NK-92 treated with Interleukin-12 subunit alpha and Interleukin-12 subunit beta, amount 100 ng/mL, for 24 hours (cell line): Measurements from ENCODE around the gene CDK5RAP2.
"Not testable (repeated sequence)": the region's sequence is repeated elsewhere in the genome, so short reads cannot be mapped to it uniquely, and the experiment has no call there.

Experiments
- DNase-seq: peaks from one replicate; lab custom pipeline; 2025; lab: John Stamatoyannopoulos, UW

Gene CDK5RAP2

GRCh38 chr9:120513825-120514396 is 66.1 kb downstream of the CDK5RAP2 start:
- no peak for DNase-seq

DNA sequence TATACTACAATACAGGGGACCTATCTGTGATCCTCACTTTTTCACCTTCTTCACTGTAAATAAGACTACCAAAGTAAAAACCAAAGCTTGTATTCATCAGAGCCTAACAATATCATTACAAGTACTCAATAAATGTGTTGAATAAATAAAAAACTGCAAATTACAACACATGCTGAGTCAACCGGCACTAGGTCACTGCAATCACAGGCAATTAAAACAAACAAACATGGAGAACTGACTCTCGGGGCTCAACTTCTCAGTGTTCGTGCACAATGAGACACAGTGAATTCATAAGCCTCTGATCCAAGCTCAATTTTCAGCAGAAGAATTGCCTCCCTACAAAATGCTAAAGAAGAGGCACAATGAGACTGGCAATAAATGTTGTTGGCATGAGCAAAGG is 69.2 kb downstream of the CDK5RAP2 start:
- no peak for DNase-seq

GRCh38 chr9:120507936-120508510 is 71.9 kb downstream of the CDK5RAP2 start:
- no peak for DNase-seq

DNA sequence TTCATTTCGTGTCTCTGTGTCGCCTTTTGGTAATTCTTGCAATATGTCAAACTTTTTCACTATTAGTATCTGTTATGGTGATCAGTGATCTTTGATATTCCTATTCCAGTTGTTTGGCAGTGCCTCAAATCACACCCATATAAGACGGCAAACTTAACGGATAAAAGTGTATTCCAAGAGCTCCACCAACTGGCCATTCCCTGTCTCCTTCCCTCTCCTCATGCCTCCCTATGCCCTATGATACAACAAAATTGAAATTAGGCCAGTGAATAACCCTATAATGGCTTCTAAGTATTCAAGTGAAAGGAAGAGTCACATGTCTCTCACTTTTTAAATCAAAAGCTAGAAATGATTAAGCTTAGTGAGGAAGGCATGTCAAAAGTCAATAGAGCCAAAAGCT is 74.8 kb downstream of the CDK5RAP2 start:
- DNase-seq = no peak

GRCh38 chr9:120500733-120501132 is 79.2 kb downstream of the CDK5RAP2 start:
- DNase-seq = no peak

GRCh38 chr9:120497865-120498264 is 82.1 kb downstream of the CDK5RAP2 start:
- DNase-seq = not testable (repeated sequence)

- DNase-seq = not testable (repeated sequence)
These were observed 83.5 kb downstream of the CDK5RAP2 start for GRCh38 chr9:120496438-120496837.

DNA sequence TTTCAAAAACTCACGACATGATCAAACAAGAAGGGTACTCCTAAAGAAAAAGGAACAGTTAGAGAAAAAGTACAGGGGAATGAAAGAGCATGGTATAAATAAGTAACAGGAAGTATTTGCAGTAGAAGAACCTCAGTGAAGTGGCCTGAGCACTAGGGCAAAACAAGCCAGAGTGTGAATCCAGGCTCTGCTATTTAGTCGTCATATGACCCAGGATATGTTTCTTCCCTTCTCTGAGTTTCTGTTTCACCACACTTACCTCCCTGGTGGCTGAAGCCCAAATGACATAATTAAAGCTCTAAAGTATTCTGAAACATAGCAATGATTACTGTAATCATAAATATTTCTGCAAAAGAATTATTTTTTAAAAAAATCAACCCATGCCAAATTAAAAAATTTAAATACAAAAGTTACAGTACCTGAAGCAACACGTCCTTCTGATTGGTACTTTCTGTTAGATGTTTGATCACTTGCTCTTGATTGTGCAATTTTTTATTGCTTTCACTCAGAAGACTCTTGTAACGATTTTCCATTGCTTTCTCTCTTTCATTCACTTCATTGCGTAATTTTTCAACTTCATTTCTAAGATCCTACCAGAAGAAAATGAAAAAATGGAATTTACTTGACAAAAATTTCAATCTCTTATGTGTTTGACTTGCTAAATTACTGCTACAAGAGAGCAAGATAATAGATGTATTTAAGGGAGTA is 88.9 kb downstream of the CDK5RAP2 start:
- no peak for DNase-seq

DNA sequence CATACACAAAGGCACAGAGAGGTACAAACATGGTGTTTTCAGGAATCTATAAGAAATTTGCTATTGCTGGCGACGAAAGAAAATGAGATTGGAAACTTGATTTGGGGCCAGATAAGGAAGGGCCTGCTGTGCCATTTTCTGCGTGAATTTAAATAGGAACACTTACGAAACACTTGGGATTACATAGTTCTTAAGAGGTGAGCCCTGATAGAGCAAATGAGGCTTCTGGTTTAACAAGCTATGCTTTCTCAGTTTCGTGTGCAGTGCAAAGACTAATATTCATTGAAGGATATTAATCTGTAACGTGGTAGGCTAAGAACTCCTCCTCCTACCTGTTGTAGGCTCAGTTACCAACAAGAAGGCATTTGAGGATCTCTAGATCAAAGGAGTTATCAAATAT is 93.1 kb downstream of the CDK5RAP2 start:
- DNase-seq = no peak

- DNase-seq = no peak
These were observed 93.6 kb downstream of the CDK5RAP2 start for GRCh38 chr9:120486347-120486746.

DNA sequence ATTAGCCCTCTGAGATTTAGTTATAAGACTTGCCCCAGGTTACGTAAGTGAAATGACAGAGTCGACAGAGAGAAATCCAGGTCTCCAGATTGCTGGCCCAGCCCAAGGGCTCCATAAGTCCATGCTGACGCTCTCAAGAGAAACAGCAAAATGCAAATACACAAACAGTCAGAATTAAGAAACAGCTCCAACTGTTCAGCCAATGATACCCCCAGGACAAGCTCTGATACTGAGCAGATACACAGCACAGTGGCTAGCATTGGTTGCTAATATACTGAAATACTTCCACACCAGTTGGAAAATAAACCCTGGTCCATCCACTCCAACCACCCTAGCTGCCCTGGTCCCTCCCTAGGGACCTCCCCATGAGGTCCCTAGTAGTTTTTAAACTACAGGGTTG is 94.2 kb downstream of the CDK5RAP2 start:
- DNase-seq = no peak

- no peak for DNase-seq
These were observed 95.8 kb downstream of the CDK5RAP2 start for GRCh38 chr9:120484162-120484561.

DNA sequence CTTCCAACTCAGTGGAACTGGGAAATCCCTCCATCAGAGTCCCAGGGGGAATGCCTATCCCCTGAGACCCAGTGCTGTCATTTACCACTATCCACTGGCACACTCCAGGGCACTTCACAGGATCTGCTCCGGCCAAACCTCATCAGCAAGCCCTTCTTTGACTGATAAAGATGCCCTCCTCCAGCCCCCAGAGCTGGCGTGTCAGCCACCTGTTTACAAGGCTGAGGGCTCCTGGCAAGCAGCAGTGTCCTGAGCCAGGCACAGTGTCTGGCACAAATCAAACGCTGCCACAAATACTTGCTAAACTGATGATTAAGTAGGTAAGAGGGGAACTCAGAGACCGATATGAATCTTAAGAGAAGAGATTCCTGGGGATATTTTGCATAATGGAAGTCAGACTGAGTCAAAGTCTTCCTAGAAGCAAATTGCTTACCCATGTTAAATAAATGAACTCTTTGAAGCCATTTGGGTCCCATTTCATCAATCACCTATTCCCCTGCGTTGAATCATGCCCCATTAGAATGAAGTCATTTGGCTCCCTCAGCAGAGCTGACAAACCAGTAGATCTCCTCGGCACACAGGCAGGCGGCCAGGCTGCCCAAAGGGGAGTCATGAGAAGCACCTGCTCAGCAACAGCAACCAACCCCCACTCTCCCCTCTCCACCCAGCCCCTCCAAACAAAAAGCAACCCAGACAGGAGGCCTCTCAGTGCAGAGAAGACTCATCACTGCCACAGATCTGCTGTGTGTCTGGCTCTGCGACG is 97.4 kb downstream of the CDK5RAP2 start:
- DNase-seq = no peak

DNA sequence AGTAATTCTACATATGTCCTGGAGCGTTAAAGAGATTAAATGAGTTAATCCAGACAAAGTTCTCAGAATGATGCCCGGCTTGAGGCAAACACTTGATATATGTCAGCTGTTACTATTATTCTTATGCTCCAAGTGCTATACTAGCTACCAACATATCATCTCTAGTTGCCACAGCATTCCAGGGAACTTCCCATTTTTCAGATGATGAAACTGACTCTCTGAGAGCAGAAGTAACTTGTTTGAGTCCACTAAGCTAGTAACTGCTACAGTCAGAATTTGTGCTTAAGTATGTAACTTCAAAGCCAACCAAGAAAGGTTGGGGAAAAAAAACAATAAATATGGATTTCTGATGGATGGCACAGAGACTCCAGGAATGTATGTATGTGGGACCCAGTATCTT is 98.1 kb downstream of the CDK5RAP2 start:
- DNase-seq = no peak

DNA sequence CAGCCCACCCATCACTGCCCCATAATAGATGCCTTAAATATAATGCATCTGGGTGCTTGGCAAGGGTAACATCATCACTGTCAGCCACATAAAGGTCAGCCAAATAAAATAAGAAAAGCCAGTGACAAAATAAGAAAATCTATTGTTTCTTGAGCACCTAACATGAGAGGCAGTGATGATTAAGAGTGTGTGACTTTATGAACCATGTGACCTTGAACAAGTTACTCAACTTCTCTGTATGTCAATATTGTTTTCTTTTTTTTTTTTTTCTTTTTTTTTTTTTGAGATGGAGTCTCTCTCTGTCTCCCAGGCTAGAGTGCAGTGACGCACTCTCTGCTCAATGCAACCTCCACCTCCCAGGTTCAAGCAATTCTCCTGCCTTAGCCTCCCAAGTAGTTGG is 98.7 kb downstream of the CDK5RAP2 start:
- DNase-seq = no peak

- DNase-seq = no peak
These were observed 99.3 kb downstream of the CDK5RAP2 start for GRCh38 chr9:120480707-120481106.

DNA sequence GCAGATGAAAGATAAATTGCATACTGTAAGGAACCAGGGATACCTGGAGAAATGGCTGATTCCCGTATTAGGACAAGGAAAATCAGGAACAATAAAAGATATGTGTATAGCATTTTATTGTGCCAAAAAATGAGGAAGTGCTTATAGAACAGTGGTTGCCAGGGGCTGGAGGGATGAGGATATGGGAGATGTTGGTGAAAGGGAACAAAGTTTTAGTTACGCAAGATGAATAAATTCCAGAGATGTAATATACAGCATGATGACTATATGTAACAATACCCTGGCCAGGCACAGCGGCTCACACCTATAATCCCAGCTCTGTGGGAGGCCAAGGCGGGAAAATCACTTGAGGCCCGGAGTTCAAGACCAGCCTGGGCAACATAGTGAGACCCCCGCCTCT is 101.8 kb downstream of the CDK5RAP2 start:
- DNase-seq = no peak

GRCh38 chr9:120477534-120478001 is 102.4 kb downstream of the CDK5RAP2 start:
- no peak for DNase-seq

- DNase-seq = no peak
These were observed 104.6 kb downstream of the CDK5RAP2 start for GRCh38 chr9:120475341-120475740.

DNA sequence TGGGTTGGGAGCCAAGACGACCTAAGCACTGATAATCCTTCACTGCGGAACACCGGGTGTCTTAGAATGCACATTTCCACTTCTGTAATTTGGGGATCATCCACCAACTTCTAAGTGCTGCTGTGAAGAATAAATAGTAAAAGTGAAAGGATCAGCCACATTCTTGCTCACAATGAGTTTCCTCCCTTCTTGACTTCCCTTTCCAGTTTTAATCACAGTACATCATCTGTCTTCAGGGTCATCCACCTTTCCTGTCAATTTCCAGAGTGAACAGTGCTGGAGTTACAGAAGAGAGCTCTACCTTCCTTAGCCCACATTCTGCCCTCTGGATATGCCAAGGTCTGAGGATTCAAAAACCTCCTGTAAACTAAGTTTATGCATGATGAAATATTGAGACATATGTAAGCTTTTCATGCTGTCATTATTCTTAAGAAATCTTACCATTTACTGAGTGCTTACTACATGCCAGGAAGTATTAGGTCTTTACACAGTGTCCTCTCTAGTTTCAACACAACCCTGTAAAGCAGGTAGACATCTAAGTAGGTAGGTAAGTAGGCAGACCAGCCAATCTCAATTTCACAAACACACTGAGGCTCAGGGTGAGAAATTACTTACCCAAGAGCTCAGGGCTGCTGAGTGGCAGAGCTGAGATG is 105.2 kb downstream of the CDK5RAP2 start:
- no peak for DNase-seq

DNA sequence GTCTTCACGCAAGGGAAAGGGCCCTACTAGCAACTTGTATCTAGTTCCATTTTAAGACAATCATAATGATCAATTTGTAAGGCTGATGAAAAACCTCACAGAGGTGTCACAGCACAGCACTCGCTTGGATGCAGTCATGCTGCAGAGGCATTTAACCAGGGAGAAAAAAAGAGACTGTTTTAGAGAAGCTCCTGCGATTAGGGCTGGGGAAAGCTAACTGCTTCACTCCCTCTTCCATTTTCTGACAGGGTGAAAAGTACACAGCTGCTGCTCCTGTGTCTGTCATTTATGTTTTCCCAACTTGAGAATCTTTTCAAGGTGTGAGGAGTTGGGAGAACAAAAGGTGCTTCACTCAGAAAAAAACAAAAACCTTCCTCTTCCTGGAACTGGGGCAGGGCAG is 106.4 kb downstream of the CDK5RAP2 start:
- no peak for DNase-seq

- no peak for DNase-seq
These were observed 114.1 kb downstream of the CDK5RAP2 start for GRCh38 chr9:120465685-120466407.
